NCI-H748 (cell line): ENCODE results near the gene VWA8.
"Not testable (repeated sequence)": the region's sequence is repeated elsewhere in the genome, so short reads cannot be mapped to it uniquely, and the experiment has no call there.

ENCODE experiments used
- DNase-seq: peaks from one replicate; lab custom pipeline; 2025; ENCODE audit not compliant: unreplicated experiment; lab: John Stamatoyannopoulos, UW

Gene VWA8

DNA sequence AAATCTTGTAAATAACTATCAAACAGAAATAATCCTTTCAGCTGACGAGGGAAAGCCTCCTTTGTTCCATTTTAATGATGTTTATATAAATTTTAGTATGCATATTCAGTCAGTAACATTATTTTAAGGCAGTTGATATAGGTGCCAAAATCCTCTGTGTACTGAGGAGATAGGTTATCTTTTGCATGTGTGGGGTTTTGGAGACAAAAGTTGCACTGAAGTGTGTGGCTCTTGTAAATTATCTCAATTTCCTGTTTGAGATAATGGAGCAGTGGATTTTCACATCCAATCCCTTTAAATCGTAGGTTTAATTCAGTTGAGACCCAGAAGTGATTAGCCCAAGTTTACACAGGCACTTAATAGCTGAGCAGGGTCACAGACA, 396.9 kb downstream of the VWA8 start:
- DNase-seq = no peak

DNA sequence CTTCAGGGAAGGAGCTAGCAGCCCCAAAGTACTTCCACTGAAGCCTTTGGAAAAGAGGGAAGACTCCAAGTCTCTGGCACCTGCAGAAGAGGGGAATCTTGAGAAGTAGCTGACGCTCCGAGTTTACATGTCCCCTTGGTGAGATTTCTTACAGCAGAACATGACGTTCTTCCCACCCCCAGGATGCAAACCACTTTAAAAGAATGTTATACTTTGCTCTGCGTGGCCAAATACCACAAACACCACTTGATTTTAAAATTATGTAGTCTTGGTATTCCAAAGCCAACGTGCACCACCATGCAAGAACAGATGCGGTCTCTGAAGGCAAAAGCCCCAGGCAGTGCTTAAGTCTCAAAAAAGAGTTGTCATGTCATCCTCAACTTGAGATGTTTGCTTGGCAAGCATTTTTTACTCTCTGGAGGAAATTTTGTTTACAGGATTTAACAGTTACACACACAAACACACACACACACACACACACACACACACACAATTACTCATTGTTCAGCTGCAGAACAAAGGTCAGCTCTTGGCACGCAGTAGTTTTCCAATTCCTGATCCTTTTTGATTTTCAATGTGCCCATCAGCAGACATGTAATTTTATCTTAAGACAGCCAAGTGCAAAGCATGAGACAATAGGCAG, 397.4 kb downstream of the VWA8 start:
- no peak for DNase-seq

DNA sequence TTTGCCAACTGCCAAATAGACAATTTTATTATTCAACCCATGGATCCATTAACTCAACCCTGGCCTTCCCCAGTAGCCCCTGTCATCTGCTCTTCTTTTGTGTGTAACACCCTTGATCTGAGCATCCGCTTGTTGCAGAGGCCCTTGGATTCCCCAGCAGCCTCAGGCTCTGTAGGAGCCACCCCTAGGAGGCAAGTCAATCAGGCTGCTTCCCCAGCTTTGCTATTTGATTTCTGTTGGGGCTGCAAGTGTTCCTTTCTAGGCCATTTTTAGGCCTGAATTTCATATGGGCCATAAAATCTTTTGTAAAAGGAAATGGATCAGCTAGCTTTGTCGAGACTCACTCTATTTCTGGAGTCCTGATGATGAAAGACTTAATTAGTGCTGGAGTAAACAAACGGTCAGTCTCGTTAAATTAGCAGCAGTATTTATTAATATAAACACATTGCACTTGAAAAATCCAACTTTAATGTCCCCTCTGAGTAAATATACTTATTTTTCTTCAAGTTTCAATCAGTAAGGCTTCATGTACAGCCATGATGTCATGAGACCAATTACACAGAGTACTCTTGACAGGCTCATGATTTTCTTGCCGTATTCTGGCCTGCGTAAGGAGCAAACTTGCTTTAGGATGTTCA, 398.2 kb downstream of the VWA8 start:
- no peak for DNase-seq

DNA sequence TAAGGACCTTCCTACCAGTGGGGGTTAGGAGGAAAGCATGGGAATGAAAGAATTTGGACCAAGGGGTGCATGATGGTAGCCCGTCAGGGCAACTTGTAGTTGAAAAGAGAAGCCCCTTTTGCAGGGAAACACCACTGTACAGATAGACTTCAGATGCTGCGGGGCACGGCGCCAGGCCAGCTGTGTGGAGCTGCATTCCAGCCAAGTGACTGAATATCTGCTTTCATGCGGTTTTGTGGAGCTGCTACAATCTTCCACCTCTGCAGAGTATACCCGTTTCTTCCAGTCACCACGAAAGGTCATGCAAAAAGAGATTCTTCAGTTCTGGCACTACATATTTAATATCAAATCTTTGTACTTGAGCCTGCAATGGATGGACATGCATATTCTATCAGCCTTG, 398.8 kb downstream of the VWA8 start:
- DNase-seq = no peak

DNA sequence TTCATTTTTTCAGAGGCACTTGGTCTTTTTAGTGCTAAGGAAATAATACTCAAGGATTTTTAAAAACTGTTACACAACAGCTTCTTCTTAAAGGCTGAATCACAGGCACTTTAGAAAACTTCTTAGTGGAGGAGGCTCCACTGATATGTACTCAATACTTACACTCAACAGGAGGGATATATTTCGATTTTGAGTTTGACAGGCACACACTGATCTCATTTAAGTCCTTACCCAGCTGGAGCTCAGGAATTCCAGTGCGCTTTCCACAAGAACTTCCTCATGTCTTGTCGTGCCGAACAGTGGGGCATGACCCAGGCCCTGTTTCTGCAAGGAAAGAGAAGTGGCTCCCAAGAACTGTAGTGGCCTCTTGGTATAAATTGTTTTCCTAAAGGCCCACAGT, 399.7 kb downstream of the VWA8 start:
- DNase-seq = no peak

DNA sequence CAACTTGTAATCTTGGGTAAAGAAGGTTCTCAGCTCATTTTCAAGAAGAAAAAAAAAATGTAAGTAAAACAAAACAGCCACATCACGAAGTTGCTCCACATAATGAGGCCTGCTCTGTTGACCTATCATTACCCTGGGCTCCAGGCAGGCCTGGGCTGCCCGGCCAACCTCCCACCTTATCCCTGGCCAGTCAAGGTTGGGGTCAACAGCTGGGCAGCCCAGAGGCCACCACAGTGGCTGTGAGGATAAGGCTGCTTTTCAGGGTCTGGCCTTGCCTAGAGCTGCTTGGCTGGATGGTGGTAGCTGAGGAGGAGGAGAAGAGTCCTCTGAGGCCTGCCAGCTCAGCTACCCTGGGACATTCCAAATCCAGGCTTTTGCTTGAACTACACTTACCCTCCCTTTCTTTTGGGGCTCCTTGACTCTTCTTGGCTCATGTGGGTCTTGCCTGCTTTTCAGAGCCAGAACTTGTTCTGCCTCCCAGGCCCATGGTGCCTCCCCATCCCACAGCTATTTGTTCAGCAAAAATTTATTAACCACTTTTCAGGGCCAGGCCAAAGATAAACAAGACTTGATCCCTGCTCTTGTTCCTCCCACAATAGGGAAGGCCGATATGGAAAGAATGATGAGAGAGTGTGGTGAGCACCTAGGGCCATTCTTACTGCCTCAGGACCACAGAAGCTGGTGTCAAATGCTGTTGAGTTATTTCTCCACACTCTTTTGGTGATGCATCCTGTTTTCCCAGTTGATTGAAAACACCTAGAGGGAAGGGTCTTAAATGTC, 401.9 kb downstream of the VWA8 start:
- no peak for DNase-seq

DNA sequence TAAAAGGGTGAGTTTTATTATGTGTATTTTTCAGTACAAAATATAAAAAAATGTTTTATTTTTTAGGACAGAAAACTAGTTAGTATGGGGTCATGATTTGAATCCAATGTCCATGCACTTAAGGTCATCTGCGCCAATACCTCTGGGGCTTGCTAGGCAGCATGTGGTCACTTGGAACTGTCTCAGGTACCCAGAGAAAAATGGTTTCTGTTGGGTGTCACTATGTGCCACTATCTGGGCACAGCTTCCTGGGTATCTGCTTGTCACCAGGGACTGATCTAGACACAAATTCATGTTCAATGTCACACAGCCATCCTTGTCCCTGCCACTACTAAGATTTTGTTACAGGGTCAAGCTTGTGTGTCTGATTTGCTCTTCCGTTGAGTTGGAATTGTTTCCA, 403.2 kb downstream of the VWA8 start:
- no peak for DNase-seq

DNA sequence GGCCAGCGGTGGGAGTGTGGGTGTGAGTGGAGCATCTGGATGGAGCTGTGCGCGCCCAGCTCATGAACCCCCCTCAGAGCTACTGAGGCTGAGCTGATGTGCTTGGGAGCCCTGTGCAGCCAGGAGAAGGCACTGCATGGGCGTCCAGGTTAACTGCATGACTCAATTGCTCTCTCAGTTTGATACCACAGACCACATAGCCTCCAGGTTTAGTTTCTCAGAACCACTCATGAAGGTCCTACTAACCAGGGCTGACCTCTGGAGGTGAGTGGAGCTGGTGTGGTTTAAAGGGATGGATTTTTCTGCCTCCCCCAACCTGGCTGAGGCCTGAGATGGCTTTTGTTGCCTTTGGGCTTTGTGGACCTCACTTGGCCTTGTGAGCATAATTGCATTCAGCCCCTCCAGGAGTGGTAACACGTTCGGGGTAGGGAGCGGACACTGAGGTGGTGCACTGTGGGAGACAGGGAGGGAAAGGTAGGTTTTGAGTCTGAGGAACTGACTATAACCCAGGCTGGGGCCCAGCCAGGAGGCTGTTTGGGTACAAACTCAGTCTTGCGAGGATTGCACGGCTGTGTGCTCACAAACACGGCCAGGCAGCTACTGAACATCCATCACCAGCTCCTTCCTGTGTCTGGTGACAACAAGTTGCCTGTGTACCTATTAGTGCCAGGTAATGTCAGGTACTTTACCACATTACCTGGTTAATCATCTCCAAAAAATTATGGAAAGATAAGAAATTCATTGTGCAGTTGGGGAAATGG, 406.1 kb downstream of the VWA8 start:
- no peak for DNase-seq

DNA sequence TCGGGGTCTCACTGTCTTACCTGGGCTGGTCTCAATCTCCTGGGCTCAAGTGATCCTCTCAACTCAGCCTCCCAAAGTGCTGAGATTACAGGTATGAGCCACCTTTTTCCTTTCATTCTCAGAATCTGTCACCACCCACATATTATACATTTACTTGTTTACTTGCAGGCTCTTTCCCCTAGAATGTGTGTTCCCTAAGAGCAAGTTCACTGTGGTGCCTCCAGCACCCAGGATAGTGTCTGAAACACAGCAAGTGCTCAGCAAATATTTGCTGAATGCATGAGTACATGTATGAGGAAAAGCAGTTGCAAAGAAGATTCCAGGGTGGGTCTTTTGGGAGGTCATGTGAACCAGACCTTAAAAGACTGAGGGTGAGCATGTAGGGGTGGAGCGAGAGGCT, 406.7 kb downstream of the VWA8 start:
- DNase-seq = no peak

DNA sequence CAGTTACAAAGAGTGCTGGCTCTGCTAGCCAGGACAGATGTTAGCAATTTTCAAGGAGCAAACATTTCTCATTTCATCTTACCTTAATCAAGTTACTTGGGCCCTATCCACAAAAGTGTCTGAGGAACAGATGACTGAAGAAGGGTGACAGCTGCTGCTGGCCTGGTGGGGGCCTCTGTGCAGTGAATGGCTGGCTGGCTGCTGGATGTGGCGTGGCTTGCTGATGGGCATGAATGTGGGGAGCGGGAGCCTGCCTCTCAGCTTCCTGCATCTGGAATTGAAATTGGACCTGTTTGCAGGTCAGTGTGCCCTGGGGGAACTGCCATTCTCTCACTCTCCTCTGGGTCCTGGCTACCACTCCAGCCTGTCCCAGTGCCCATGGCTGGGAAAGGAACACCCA, 408.9 kb downstream of the VWA8 start:
- DNase-seq = no peak

DNA sequence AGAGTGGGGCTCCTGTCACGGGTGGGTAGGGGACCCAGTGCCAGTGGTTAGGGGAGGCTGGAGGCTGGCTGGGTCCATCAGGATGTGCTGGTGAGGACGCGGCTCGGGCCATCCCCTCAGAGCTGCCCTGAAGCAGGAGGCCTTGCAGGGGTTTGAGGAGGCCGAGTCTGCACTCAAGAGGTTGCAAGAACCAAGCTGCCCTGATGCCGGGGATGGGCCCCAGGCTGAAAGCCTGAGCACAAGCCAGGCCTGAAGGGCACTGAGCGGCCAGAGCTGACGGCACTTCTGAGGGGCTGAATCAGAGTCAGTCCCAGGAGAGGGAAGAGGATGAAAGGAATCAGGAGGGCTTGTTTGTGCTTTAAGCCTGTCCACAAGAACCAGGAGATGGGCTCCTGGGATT, 410.6 kb downstream of the VWA8 start:
- DNase-seq = no peak

DNA sequence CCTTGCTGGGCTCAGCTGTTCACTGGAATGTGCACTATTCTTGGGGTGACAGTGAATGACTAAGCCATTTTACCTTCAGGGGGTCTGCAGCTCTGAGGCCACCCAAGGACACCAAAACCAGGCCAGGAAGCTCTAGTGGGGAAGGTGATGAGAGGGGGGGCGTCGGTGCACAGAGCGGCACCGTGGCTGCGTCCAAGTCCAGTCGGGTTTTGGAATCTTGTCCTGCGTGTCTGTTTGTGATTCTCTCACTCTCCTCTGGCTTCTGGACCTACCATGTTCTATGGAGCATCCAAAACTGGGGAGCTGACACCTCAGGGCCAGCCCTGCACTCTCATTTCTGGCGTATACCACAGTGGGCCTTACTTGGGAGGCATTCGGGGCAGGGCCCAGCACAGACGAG, 411.4 kb downstream of the VWA8 start:
- DNase-seq = no peak

DNA sequence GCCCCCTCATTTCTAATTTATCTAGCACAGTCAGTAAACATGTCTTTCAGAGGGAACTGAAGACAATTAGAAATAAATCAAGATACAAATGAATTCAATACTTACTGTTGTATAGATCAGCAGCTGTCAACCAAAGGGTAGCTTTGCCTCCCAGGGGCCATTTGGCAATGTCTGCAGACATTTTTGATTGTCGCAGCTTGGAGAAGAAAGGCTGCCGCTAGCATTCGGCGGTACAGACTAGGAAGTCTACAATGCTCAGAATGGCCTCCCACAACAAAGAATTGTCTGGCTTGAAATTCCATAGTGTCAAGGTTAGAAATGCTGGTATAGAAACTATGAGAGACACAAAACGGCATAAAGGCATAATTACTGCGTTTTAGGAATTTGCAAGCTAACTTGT, 412.0 kb downstream of the VWA8 start:
- no peak for DNase-seq

DNA sequence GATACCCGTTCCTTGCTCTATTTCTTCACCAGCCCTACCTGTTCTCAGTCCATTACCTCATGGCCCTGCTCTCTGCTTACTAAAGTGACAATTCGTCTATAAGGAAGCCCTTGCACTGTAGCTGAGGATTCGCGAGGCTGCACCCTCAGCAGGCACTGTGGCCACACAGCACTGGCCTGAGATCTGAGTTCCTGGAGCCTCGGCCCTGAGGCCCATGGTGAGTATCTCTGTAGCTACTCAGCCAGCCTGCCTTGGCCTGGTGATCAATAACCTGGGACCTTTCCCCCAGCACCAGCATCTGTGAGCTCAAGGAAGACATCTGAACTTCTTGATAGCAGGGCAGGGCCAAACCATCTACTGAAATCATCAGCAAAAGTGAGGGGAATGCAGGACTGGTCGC, 412.9 kb downstream of the VWA8 start:
- DNase-seq = no peak

DNA sequence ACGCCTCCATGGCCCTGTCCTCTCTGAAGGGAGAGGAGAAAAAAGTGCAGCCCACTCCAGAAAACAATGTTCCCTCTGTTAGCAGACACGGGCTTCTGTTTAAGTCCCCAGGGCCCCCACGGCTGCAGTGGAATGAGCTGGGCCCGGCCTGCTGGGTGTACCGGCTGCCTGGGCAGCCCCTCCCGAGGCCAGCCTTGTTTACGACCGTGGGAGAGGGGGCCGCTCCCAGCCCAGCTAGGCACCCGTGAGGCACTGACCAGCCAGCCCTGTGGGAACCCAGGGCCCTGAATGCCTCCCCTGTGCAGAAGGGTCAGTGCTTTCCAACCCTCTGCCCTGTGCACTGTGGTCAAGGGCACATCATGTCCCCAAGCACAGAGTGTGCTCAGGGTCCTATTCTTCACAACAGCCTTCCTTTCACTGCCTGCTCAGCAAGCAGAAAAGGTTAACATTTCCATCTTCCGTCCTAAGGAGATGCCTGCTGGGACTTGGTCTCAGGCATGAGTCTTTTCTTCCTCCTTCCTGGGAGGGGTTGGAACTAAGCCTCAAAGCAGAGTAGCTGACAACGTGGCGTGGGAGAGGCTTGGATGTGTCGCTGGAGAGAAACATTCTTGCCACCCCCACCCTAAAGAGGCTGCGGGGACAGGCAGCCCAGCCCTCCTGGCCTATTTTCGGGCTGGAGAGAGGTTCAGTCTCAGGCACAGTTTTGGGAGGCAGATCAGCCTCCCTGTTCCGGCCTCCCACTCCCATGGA, 413.5 kb downstream of the VWA8 start:
- DNase-seq = no peak

DNA sequence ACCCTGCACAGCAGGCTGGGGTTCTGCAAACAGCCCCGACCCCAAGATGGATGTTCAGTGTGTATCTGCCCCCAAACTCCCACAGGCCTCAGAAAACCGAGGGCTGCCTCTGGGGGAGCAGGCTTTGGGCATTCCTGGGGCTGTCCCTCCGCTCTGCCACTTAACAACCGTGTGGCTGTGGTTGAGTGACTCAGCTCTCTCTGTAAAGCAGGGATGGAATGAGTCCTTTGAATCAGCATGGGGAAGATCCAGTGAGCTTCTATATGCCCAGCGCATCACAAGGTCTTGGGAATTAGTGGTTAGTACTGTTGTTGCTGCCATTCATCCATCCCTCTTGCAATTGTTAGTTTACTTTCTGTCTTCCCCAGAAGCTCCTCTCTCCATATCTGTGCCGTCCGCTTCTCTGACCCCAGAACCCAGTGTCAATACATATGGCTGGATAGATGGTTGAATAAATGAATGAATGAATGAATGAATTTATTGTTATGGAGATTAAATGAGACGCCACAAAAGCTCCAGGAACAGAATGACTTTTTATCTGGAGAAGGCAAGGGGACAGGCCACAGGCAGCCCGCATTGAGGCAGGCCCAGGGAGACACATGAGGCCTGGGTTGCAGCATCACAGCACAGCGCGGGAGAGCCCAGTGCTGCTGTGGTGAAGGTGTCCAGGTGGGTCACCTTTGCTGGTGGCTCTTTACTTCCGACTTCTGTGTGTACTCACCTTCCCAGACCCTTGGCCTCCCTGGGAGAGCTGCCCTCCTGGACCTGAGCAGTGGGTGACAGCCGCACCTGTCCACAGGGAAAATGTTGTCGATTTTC, 414.3 kb downstream of the VWA8 start:
- DNase-seq = no peak

DNA sequence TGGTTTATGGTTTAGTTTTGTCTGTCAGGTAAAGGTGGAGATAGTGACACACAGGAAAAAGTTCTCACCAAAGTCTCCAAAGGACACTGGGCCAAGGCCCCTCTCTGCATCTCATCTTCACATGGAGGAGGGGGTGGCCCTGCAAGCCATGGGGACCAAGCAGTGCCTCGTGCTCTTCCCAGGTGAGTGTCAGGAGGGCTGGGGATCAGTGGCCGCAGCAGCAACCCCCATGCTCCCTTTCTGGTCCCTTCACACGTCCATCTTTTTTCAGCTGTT, 415.5 kb downstream of the VWA8 start:
- DNase-seq = no peak

DNA sequence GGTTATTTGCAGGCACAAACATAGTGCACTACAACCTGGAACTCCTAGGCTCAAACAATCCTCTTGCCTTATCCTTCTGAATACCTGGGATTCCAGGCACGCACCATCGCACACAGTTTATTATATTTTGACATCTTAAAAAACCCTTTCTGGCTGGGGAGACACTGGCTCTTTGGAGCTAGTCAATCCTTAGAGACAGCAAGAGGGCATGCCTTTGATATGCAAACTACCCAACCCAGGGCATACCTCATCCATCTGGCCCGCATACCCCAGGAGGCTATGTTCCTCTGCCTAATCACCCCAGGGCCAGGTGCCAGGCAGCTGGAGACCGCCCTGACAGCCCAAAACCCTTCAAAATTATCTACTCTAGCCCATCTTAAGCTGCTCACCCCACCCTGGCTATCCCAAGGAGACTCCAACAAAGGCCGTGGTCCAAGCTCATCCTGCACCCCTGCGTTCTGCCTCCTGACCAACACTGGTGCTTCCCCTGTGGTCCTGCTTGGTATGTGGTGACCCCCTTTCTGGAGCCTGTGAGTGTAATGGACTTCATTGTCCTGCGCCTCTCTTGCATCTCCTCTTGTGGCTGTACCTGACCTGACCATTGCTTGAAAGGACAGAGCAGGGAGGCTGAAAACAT, 417.1 kb downstream of the VWA8 start:
- no peak for DNase-seq

DNA sequence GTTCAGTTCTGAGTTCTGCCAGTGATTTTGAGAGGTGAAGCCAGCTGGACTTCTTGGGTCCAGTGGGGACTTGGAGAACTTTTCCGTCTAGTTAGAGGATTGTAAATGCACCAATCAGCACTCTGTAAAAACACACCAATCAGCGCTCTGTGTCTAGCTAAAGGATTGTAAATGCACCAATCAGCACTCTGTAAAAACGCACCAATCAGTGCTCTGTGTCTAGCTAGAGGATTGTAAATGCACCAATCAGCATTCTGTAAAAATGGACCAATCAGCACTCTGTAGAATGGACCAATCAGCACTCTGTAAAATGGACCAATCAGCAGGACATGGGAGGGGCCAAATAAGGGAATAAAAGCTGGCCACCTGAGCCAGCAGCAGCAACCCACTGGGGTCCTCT, 418.1 kb downstream of the VWA8 start:
- not testable (repeated sequence) for DNase-seq

DNA sequence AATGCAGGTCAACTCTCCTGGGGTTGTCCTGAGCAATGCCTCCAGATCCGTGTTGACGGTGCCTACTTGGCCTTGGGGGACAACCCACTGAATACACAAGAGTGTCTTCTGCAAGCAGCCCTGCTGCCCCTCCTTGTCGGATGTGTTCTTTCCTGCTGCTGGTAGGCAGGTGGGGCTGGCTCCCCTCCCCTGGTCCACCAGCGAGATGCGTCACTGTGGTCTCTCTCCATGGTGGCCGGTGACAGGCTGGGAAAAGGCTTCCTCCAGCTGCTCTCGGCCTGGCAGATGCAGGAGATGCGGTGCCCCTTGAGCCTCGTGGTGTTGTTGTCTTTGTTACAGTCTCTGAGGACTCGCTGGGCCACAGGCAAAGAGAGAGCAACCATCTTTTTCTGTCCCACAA, 418.6 kb downstream of the VWA8 start:
- DNase-seq = no peak
